Activated CD8-positive, alpha-beta memory T cell treated with anti-CD3 and anti-CD28 coated beads, Interleukin-2, amount 50 U/mL, for 4 hours (primary cell): ENCODE measurements around the gene GNLY.

Experiments
- DNase-seq: peaks from one replicate; pipeline ENCODE4 v3.0.0-alpha.2; 2020

The GNLY gene

GRCh38 chr2:85748039-85748734 is 54.0 kb downstream of the GNLY start:
- no peak for DNase-seq
